ENCODE measurements around the gene TRIM41. TPM values are rescaled to one million over a fixed set of nuclear protein-coding genes. Genes with fewer than 3 reads are reported as not detected.
A peak's percentile ranks its signal among the peaks of the same experiment; 100 is the strongest.

Gene TRIM41
- total RNA-seq, 1 experiment from 2014 or later, result 26.8 TPM

DNA sequence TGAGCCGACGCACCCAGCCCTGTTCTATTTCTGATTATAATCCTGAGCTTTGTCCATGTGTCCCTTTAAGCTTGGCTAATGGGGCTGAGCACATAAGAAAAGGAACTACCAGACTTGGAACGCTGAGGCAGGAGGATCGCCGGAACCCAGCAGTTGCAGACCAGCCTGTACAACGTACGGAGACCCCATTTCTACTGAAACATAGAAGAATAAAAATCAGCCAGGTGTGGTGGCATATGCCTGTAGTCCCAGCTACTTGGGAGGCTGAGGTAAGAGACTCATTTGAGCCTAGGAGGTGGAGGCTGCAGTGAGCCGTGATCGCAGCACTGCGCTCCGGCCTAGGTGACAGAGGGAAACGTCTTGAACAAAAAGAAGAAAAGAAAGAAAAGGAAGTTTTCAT, 40.4 kb upstream of the TRIM41 start:
- Histone ChIP-seq H3F3A (ENCODE audit: low read length, unreplicated experiment) (no peaks in the 10 kb centered on the region), H3K4me2 (ENCODE audit: low read length) (no peak overlapping the region), H3K27ac (ENCODE audit: low read length) (no peak overlapping the region), H4K20me1 (ENCODE audit: low read length) (no peaks in the 10 kb centered on the region), H3K9ac (ENCODE audit: low read length) (no peak overlapping the region), H3K27me3 (ENCODE audit: low read length) (no peaks in the 10 kb centered on the region), H2AFZ (ENCODE audit: low read length) (no peak overlapping the region), H3K9me3 (ENCODE audit: low read length) (no peaks in the 10 kb centered on the region), H3K36me3 (ENCODE audit: low read depth, low read length) (no peaks in the 10 kb centered on the region), H3K79me2 (ENCODE audit: low read length) (no peaks in the 10 kb centered on the region), H3K9me2 (replicated peaks; ENCODE audit: low read length) (no peaks in the 10 kb centered on the region), H3K4me3 (ENCODE audit: low read length) (no peak overlapping the region), H3K4me1 (ENCODE audit: insufficient read depth, low read length) (peaks cover 12% of the 10 kb centered on the region)
- ChIA-PET CTCF (no interaction called here), POLR2A (ENCODE audit: unreplicated experiment) (no interaction called here)
- BruUV-seq (replicated peaks), result no TSS peak
- no peak for TF ChIP-seq EZH2phosphoT487 (IDR thresholded peaks at IDR 0.05; ENCODE audit: borderline replicate concordance, low read length)
- TF ChIP-seq EZH2 (IDR thresholded peaks at IDR 0.05; ENCODE audit: low read length, unreplicated experiment), result no peak
- TF ChIP-seq, protein P1, sequence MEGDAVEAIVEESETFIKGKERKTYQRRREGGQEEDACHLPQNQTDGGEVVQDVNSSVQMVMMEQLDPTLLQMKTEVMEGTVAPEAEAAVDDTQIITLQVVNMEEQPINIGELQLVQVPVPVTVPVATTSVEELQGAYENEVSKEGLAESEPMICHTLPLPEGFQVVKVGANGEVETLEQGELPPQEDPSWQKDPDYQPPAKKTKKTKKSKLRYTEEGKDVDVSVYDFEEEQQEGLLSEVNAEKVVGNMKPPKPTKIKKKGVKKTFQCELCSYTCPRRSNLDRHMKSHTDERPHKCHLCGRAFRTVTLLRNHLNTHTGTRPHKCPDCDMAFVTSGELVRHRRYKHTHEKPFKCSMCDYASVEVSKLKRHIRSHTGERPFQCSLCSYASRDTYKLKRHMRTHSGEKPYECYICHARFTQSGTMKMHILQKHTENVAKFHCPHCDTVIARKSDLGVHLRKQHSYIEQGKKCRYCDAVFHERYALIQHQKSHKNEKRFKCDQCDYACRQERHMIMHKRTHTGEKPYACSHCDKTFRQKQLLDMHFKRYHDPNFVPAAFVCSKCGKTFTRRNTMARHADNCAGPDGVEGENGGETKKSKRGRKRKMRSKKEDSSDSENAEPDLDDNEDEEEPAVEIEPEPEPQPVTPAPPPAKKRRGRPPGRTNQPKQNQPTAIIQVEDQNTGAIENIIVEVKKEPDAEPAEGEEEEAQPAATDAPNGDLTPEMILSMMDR (conservative IDR thresholded peaks at IDR 0.05; ENCODE audit: low read depth, low read length), result no peak
- no peak for DNase-seq
- no peak for ATAC-seq
- intact Hi-C loops (cut with micrococcal nuclease), result loop anchor here (5.0 kb wide), 1 partner anchor 80 kb away; the partner anchor contains the start of gene TRIM52

- no peak for ATAC-seq
- no peak overlapping the region for H3K27ac ChIP-seq (ENCODE audit: low read length)
- no peaks in the 10 kb centered on the region for H3K9me3 ChIP-seq (ENCODE audit: low read length)
- no peaks in the 10 kb centered on the region for H3K36me3 ChIP-seq (ENCODE audit: low read depth, low read length)
- H2AFZ ChIP-seq (ENCODE audit: low read length), result peak overlapping the region; percentile 74
- ChIA-PET CTCF (interaction anchor here (0.7 to 0.9 kb wide), 3 partner anchors 12 to 22 kb away, joined by 3 to 5 read pairs (median 3); no protein-coding TSS in a partner anchor), POLR2A (ENCODE audit: unreplicated experiment) (interaction anchor here (0.6 kb wide), 1 partner anchor 22 kb away, joined by 3 read pairs; no protein-coding TSS in a partner anchor)
- intact Hi-C loops (cut with micrococcal nuclease), result loop anchor here (5.0 kb wide), 1 partner anchor 77 kb away; the partner anchor contains the start of gene TRIM52
- no TSS peak for BruUV-seq (replicated peaks)
- no peak for DNase-seq
- H3K4me1 ChIP-seq (ENCODE audit: insufficient read depth, low read length), result peaks cover 12% of the 10 kb centered on the region
- no peaks in the 10 kb centered on the region for H4K20me1 ChIP-seq (ENCODE audit: low read length)
- H3F3A ChIP-seq (ENCODE audit: low read length, unreplicated experiment), result no peaks in the 10 kb centered on the region
- peak overlapping the region; percentile 61 for H3K4me3 ChIP-seq (ENCODE audit: low read length)
- no peaks in the 10 kb centered on the region for H3K9me2 ChIP-seq (replicated peaks; ENCODE audit: low read length)
- H3K9ac ChIP-seq (ENCODE audit: low read length), result peak overlapping the region; percentile 57
- H3K27me3 ChIP-seq (ENCODE audit: low read length), result no peaks in the 10 kb centered on the region
- TF ChIP-seq, protein P1 (conservative IDR thresholded peaks at IDR 0.05; ENCODE audit: low read depth, low read length), result no peak
- TF ChIP-seq EZH2phosphoT487 (IDR thresholded peaks at IDR 0.05; ENCODE audit: borderline replicate concordance, low read length) (no peak), EZH2 (IDR thresholded peaks at IDR 0.05; ENCODE audit: low read length, unreplicated experiment) (no peak)
- peak overlapping the region; percentile 71 for H3K4me2 ChIP-seq (ENCODE audit: low read length)
- no peaks in the 10 kb centered on the region for H3K79me2 ChIP-seq (ENCODE audit: low read length)
Measured at GRCh38 chr5:181184845-181185216, 38.2 kb upstream of the TRIM41 start.

- H3K4me3 ChIP-seq (ENCODE audit: low read length), result no peak overlapping the region
- DNase-seq, result no peak
- H2AFZ ChIP-seq (ENCODE audit: low read length), result no peak overlapping the region
- H3F3A ChIP-seq (ENCODE audit: low read length, unreplicated experiment), result no peaks in the 10 kb centered on the region
- intact Hi-C loops (cut with micrococcal nuclease), result no loop called here
- no peak overlapping the region for H3K4me2 ChIP-seq (ENCODE audit: low read length)
- H3K4me1 ChIP-seq (ENCODE audit: insufficient read depth, low read length), result peaks cover 12% of the 10 kb centered on the region
- no peak for ATAC-seq
- TF ChIP-seq, protein P1 (conservative IDR thresholded peaks at IDR 0.05; ENCODE audit: low read depth, low read length), result no peak
- no peak for TF ChIP-seq EZH2phosphoT487 (IDR thresholded peaks at IDR 0.05; ENCODE audit: borderline replicate concordance, low read length)
- no peak for TF ChIP-seq EZH2 (IDR thresholded peaks at IDR 0.05; ENCODE audit: low read length, unreplicated experiment)
- ChIA-PET POLR2A (ENCODE audit: unreplicated experiment) (interaction anchor here (0.6 kb wide), 1 partner anchor 22 kb away, joined by 3 read pairs; no protein-coding TSS in a partner anchor), CTCF (no interaction called here)
- no TSS peak for BruUV-seq (replicated peaks)
- H3K9me2 ChIP-seq (replicated peaks; ENCODE audit: low read length), result no peaks in the 10 kb centered on the region
- H3K27ac ChIP-seq (ENCODE audit: low read length), result no peak overlapping the region
- no peak overlapping the region for H3K9ac ChIP-seq (ENCODE audit: low read length)
- H3K9me3 ChIP-seq (ENCODE audit: low read length), result no peaks in the 10 kb centered on the region
- no peaks in the 10 kb centered on the region for H3K36me3 ChIP-seq (ENCODE audit: low read depth, low read length)
- no peaks in the 10 kb centered on the region for H3K79me2 ChIP-seq (ENCODE audit: low read length)
- H4K20me1 ChIP-seq (ENCODE audit: low read length), result no peaks in the 10 kb centered on the region
- H3K27me3 ChIP-seq (ENCODE audit: low read length), result no peaks in the 10 kb centered on the region
Measured at GRCh38 chr5:181185560-181185959, 37.5 kb upstream of the TRIM41 start.

Data from PC-3 (cell line).